GM21717 (cell line): Measurements from ENCODE around the gene TMEM131.
A peak's percentile ranks its signal among the peaks of the same experiment; 100 is the strongest.
"Not testable (repeated sequence)": the region's sequence is repeated elsewhere in the genome, so short reads cannot be mapped to it uniquely, and the experiment has no call there.

ENCODE experiments used
- ATAC-seq: cut with Tn5 transposase; IDR thresholded peaks from one replicate; pipeline ENCODE4 v1.9.1; 2021; ENCODE audit warnings: mild to moderate bottlenecking, moderate library complexity; ENCODE audit not compliant: unreplicated experiment

TMEM131 gene, protein sequence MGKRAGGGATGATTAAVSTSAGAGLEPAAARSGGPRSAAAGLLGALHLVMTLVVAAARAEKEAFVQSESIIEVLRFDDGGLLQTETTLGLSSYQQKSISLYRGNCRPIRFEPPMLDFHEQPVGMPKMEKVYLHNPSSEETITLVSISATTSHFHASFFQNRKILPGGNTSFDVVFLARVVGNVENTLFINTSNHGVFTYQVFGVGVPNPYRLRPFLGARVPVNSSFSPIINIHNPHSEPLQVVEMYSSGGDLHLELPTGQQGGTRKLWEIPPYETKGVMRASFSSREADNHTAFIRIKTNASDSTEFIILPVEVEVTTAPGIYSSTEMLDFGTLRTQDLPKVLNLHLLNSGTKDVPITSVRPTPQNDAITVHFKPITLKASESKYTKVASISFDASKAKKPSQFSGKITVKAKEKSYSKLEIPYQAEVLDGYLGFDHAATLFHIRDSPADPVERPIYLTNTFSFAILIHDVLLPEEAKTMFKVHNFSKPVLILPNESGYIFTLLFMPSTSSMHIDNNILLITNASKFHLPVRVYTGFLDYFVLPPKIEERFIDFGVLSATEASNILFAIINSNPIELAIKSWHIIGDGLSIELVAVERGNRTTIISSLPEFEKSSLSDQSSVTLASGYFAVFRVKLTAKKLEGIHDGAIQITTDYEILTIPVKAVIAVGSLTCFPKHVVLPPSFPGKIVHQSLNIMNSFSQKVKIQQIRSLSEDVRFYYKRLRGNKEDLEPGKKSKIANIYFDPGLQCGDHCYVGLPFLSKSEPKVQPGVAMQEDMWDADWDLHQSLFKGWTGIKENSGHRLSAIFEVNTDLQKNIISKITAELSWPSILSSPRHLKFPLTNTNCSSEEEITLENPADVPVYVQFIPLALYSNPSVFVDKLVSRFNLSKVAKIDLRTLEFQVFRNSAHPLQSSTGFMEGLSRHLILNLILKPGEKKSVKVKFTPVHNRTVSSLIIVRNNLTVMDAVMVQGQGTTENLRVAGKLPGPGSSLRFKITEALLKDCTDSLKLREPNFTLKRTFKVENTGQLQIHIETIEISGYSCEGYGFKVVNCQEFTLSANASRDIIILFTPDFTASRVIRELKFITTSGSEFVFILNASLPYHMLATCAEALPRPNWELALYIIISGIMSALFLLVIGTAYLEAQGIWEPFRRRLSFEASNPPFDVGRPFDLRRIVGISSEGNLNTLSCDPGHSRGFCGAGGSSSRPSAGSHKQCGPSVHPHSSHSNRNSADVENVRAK (N-terminal part only)

GRCh38 chr2:97995734-97996624 is at the start of gene TMEM131:
TMEM131 (minus strand) TSS chr2:97995948; CDS start chr2:97995662, 286 bp downstream.
- peak; percentile 69 for ATAC-seq

- ATAC-seq = not testable (repeated sequence)
Observed at GRCh38 chr2:98044730-98045129, 49.0 kb upstream of the TMEM131 start.

DNA sequence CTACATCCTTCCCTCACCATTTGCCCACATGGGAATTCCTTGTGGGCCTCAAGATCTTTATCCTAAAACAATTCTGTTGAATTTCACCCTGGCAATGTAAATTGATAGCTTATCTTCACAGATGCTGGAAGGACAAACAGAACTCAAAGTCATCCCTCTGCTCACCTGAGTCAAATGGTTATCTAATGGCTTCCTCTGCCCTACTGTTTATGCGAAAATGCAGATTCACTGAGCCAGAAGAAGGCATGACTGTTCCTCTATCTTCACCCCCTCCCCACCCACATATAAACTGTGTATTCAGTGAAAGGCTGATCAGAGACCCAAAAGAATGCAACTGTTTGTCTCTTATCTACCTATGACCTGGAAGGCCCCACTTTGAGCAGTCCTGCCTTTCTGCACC is 47.4 kb upstream of the TMEM131 start:
- ATAC-seq = no peak

GRCh38 chr2:98040331-98040939 is 44.7 kb upstream of the TMEM131 start:
- ATAC-seq = no peak

DNA sequence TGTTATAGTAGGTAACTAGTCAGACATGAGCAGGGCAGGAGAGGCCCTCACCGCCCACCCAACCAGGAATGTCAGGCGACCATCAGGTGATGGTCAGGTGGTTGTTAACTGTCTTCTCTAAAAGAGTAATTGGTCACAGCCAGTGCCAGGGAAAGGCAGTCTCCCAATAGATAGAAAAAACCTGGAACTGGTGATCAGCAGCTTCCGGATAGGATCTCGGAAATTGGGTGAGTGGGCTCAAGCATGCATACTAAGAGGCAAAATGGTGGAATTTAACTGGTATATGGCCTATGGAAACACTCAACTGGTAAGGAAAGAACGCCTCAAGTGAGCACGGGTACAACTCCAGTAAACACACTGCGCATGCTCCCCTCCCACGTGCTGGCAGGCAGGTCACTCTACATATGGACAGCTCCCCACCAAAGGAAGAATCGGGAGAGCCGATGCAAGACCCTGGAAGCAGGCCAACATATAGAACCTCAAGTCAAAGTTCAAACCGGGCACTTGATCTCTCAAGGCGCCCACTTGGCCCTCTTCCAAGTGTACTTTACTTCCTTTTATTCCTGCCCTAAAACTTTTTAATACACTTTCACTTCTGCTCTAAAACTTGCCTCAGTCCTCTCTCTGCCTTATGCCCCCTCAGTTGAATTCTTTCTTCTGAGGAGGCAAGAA is 43.5 kb upstream of the TMEM131 start:
- no peak for ATAC-seq

GRCh38 chr2:98037666-98038336 is 42.1 kb upstream of the TMEM131 start:
- no peak for ATAC-seq

DNA sequence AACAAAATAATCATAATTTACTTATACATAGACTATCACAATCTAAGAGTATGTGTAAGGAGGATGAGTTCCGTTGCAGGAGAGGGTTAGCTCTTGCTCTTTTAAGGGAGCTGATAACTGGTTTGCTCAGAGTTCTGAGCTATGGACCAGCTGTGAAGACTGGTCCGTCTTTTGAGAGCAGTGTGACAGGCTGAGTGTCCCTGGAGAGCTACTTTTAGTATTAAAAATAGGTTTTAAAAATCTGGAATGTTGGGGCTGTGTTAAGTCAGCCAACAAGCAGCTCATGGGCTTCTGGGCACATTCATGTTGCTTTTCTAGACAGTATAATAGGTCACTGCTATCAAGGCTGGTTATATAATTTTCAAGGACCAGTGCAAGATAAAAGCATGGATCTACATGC is 41.5 kb upstream of the TMEM131 start:
- ATAC-seq = no peak

- ATAC-seq = no peak
Observed at GRCh38 chr2:98036349-98037000, 40.7 kb upstream of the TMEM131 start.

DNA sequence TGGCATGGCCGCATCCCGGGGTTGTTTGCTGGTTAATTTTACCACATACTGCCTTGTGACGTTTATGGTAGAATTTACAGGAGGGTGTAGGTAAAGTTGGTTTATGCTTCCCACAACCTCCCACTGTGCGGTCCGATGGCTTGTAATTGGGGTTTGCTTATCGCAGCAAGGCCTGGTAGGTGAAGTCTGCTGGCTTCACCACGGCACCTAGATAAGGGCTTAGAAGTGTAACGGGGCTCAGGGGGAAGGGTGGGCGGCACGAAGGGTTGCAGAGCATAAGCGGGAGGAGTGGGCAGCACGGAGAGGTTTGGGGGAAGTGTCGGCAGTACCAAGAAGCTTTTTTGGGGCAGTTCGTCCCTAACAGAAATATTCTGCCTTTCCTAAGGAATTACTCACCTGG is 39.0 kb upstream of the TMEM131 start:
- ATAC-seq = no peak

GRCh38 chr2:98032086-98032485 is 36.3 kb upstream of the TMEM131 start:
- ATAC-seq = no peak

GRCh38 chr2:98029718-98030222 is 34.0 kb upstream of the TMEM131 start:
- ATAC-seq = no peak

- ATAC-seq = no peak
Observed at GRCh38 chr2:98028931-98029717, 33.4 kb upstream of the TMEM131 start.

GRCh38 chr2:98028101-98028561 is 32.4 kb upstream of the TMEM131 start:
- ATAC-seq = no peak

- ATAC-seq = peak; percentile 36
Observed at GRCh38 chr2:98027538-98027937, 31.8 kb upstream of the TMEM131 start.

DNA sequence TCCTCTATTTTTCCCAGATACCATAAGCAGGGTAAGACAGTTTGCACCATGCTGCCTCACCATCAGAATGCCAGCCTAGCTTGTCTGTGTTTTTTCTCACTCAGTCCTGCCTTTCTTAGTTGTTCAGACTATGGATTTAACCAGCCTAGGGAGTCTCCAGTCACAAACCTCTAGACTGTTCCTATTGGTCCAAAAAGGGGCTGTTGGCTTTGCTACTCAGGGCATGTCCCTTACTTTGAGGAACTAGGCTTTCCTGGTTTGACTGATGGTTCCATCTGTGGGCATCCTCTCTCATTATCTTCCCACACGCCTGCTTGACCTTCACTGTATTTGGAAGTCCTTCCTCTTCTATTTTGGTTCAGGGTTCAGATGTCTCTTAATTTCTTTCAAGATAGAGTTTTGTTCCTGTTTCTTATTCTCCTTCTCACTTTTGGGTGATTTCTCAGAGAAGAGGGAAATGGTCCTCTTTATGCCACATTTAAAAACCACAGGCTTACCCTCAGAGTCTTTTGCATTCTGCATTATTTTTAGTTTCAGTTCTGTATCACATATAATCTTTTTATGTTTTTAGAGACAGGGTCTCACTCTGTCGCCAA is 31.3 kb upstream of the TMEM131 start:
- peak; percentile 78 for ATAC-seq

- no peak for ATAC-seq
Observed at GRCh38 chr2:98026292-98026691, 30.5 kb upstream of the TMEM131 start.
